GM21529 (cell line): ENCODE results near the gene TTBK1.

Experiments
- ATAC-seq: cut with Tn5 transposase; IDR thresholded peaks from one replicate; pipeline ENCODE4 v1.9.1; 2021; ENCODE audit not compliant: unreplicated experiment

TTBK1 gene

DNA sequence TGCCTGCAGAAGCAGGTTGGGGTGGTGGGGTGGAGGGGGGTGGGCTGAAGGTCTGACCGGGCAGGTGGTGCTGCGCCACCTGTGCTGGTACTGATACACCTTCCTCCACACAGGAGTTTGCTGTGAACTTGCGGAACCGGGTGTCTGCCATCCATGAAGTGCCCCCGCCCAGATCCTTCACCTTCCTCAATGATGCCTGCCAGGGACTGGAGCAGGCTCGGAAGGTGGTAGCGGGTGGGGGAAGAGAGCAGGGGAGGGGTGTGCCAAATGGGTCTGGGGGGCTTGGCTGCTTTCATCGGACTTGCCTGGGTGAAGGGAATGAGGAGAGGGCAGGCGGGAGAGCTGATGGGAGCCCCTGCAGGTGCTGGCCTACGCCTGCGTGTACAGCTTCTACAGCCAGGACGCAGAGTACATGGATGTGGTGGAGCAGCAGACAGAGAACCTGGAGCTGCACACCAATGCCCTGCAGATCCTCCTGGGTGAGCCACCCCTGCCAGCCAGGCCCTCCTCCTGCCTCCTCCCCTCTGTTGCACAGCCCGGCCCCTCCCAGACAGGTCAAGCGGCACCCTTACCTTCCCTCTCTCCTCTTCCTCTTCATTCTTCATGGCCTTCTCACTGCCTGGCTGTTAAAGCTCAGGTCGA is 20.7 kb upstream of the TTBK1 start:
- ATAC-seq: no peak

GRCh38 chr6:43223175-43223574 is 20.1 kb upstream of the TTBK1 start:
- no peak for ATAC-seq

- ATAC-seq: no peak
Observed at GRCh38 chr6:43226192-43226851, 17.0 kb upstream of the TTBK1 start.

- ATAC-seq: peak; percentile 69
Observed at GRCh38 chr6:43228951-43229802, 14.1 kb upstream of the TTBK1 start, which contains the start of gene DNPH1. TSS of gene DNPH1 (minus strand) at chr6:43229481. CDS start at chr6:43229456, 25 bp downstream.

GRCh38 chr6:43229803-43230620 is 13.3 kb upstream of the TTBK1 start:
- ATAC-seq: no peak

GRCh38 chr6:43231053-43231452 is 12.2 kb upstream of the TTBK1 start:
- no peak for ATAC-seq

DNA sequence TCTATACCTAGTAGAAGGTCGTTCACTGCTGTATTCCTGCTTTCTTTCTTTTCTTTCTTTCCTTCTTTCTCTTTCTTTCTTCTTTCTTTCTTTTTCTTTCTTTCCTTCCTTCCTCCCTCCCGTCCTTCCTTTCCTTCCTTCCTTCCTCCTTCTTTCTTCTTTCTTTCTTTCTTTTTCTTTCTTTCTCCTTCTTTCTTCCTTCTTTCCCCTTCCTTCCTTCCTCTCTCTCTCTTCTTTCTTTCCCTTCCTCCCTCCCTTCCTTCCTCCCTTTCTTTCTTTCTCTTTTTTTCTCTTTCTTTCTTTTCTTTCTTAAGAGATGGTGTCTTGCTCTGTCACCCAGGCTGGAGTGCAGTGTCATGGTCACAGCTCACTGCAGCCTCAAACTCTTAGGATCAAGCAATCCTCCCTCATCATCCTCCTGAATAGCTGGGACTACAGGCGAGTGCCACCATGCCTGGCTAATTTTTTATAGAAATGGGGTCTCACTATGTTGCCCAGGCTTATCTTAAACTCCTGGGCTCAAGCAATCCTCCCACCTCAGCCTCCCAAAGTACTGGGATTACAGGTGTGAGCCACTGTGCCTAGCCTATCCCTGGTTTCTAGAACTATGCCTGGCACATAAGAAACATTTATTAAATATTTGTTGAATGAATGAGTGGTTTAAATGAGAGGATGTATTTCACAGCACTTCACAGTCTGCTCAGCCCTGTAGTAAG is 11.4 kb upstream of the TTBK1 start:
- ATAC-seq: no peak

DNA sequence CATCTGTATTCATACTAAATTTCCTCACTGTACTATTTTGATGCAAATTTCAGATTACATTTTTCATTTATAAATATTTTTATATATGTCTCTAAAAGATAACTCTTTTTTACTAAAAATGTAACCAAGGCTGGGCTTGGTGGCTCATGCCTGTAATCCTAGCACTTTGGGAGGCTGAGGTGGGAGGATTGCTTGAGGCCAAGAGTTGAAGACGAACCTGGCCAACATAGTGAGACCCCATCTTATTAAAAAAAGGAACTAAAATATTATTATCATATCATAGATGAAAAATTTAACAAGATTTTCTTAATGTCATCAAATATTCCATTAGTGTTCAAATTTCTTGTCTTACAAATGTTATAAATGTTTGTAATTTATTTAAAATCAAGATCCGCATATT is 7.4 kb upstream of the TTBK1 start:
- ATAC-seq: no peak

DNA sequence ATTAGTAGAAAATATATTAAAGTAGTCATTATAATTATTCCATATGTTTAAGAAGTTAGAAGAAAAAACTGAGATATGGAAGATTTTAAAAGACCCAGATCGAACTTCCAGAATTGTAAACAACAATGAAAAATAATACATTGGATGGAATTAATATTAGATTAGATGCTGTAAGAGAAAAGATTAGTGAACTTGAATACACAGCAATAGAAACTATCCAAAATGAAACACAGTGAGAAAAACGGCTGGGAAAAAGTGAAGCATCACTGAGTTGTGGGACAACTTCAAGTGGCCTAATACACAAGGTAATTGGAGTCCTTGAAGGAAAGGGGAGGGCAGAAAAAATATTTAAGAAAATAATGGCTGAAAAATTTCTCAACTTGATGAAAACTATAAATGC is 4.2 kb upstream of the TTBK1 start:
- no peak for ATAC-seq

DNA sequence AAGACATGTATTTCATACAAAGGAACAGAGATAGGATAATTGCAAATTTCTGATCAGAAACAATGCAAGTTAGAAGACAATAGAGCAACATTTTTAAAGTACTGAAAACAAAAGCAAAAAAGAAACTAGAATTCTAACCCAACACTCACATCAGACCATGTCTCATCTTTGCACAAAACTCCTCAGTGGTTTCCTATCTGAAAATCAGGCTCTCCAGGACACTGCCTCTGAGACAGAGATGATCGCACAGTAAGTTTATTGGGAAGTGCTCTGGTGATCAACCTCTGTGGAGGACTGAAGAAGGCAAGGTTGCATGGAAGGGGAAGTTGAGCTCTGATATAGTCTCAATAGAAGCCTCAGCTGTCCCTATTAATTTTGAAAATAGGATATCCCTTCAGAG is 2.3 kb upstream of the TTBK1 start:
- ATAC-seq: no peak

DNA sequence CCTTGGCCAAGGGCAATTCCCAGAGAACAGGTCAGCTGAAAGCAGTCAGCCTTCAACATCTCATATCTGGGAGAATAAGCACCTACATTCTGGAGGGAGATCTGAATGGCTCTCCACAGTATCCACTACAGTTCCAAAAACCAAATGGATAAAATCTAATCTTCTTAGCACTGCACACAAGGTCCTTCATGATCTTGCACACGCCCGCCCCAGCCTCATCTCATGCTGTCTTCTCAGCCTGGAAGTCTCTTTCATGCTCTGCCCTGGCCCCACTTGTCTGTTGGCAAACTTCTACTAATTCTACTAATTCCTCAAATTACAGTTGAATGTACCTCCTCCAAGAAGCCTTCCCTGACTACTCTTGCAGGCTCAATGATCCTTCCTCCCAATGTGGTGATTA is 1.8 kb upstream of the TTBK1 start:
- ATAC-seq: no peak

- no peak for ATAC-seq
Observed at GRCh38 chr6:43243664-43244321, 512 bp downstream of the TTBK1 start.

DNA sequence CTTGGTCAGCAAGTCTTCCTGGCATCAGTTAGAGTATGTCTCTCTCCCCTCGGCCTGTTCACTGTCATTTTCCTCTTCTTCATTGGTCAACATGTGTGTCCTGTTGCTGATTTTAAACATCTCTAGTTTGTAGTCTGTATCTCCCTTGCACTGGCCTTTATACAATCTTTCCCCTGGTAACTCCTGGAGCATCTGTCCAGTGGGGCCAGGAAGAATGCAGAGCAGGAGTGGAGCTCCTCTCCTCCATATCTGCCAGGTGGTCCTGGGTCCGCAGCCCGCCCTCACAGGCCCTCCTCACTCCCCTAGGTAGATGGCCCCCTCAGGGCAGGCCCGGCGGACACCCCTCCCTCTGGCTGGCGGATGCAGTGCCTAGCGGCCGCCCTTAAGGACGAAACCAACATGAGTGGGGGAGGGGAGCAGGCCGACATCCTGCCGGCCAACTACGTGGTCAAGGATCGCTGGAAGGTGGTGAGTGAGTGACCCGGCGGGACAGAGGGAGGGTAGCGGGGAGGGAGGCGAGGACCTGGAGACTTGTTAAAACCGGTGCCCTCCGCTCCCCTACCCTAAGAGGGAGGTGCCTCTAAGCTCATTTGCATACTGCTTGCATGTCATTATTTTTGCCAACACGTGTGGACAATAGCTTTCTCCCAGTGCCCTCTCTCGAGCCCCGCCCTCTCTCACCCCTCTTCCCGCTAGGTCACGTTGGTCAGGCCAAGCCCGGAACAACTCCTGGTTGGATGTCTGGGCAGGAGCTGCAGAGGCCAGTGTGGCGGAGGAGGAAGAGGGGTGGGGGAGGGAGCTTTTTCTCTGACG is 3.2 kb downstream of the TTBK1 start:
- peak; percentile 57 for ATAC-seq

DNA sequence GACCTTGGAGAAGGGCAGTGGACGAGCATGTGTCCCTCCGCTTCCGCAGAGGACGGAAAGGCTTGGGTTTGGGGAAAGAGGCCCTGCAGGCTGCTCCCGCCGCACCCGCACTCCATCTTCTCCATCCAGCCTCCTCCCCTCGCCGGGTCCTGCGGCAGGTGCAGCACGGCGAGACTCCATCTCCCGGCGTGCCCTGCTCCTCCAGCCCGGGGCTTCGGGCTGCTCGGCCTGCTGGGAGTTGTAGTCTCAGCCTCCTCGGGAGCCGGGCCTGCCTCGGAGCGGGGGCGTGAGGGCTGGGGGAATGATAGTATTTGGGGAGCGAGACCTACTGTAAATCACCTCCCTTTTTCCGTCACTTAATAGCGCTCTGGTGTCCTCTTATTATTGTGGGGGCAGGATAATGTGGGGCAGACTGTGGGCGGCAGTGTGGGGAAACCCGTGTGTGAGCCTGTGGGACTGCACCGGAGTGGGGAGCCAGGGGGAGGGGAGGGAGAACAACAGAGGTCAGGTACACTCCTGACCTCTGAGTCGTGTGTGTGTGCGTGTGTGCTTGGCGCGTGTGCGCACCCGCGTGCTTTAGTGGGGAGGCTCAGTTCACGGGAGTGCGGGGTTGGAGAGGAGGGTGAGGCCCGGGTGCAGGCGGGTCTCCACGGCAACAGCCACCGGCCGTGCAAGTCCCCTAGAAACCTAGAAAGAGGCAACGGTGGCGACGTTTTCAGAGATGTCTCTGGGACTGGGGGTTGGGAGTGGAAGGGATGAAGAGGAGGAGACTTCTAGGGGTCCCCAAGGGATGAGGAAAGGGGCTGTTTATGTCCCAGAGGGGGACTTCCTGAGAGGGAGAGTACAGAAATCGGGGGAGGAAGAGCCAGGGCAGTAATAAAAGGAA is 4.1 kb downstream of the TTBK1 start:
- ATAC-seq: peak; percentile 88

GRCh38 chr6:43248101-43248500 is 4.8 kb downstream of the TTBK1 start:
- no peak for ATAC-seq

- no peak for ATAC-seq
Observed at GRCh38 chr6:43248791-43249190, 5.5 kb downstream of the TTBK1 start.

DNA sequence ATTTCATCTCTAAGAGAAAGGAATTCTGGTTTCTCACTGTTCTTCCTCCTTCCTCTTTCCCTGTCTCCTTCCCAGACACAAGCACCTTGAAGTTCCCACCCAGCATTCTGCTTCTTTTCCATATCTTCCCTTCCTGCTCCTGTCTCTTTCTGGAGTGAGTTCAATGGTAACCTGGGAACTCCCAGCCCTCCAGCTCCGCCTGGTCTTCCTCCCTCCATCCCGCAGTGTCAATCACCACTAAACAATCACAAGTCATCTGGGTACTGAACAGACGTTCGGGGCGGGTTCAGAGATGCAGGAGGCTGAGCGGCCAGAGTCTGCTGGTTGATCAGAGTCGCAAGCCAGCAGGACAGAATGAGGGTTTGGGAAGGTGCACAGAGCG is 7.7 kb downstream of the TTBK1 start:
- no peak for ATAC-seq

GRCh38 chr6:43253401-43253800 is 10.1 kb downstream of the TTBK1 start:
- no peak for ATAC-seq
